Smooth muscle cell (in vitro differentiated cells): Measurements from ENCODE around the gene SERINC2. TPM values are rescaled to one million over a fixed set of nuclear protein-coding genes. Genes with fewer than 3 reads are reported as not detected.

ENCODE experiments used
- DNase-seq: peaks from one replicate; lab custom pipeline; 2025; ENCODE audit not compliant: unreplicated experiment; lab: John Stamatoyannopoulos, UW
- H2AFZ ChIP-seq: fragments of 200-600 bp; sonication (generic); 2 replicates; pipeline ENCODE4 v1.6.0; 2016; ENCODE audit warnings: antibody characterized with exemption, low read depth, mild to moderate bottlenecking
- H3F3A ChIP-seq: fragments of 200-600 bp; sonication (generic); 2 replicates; pipeline ENCODE4 v1.6.0; 2017; ENCODE audit warnings: antibody characterized with exemption, low read depth
- H3K27ac ChIP-seq: fragments of 200-600 bp; sonication (generic); 2 replicates; pipeline ENCODE4 v1.5.1; 2016; ENCODE audit warnings: low read depth, mild to moderate bottlenecking
- H3K27me3 ChIP-seq: fragments of 200-600 bp; sonication (generic); 2 replicates; pipeline ENCODE4 v1.6.1; 2016; ENCODE audit warnings: low read depth, mild to moderate bottlenecking
- H3K36me3 ChIP-seq: fragments of 200-600 bp; sonication (generic); 2 replicates; pipeline ENCODE4 v1.5.1; 2016; ENCODE audit warnings: low read depth
- H3K4me1 ChIP-seq: fragments of 200-600 bp; sonication (generic); 2 replicates; pipeline ENCODE4 v1.5.1; 2016; ENCODE audit warnings: low read depth
- H3K4me2 ChIP-seq: fragments of 200-600 bp; sonication (generic); 2 replicates; pipeline ENCODE4 v1.6.0; 2016; ENCODE audit warnings: mild to moderate bottlenecking
- H3K4me3 ChIP-seq: fragments of 200-600 bp; sonication (generic); 2 replicates; pipeline ENCODE4 v1.5.1; 2016; ENCODE audit warnings: mild to moderate bottlenecking
- H3K79me2 ChIP-seq: fragments of 200-600 bp; sonication (generic); 2 replicates; pipeline ENCODE4 v1.6.0; 2016; ENCODE audit warnings: low read depth, mild to moderate bottlenecking
- H3K9ac ChIP-seq: fragments of 200-600 bp; sonication (generic); 2 replicates; pipeline ENCODE4 v1.6.0; 2016; ENCODE audit warnings: low read depth
- H3K9me3 ChIP-seq: fragments of 200-600 bp; sonication (generic); replicated peaks from 2 replicates; pipeline ENCODE4 v1.5.1; 2016; ENCODE audit warnings: low read depth
- H4K20me1 ChIP-seq: fragments of 200-600 bp; sonication (generic); 2 replicates; pipeline ENCODE4 v1.6.0; 2016; ENCODE audit warnings: low read depth
- WGBS: methylation state at CpG from one replicate; pipeline ENCODE4 v1.1.7; 2016; ENCODE audit warnings: low lambda C conversion rate; 5-methylcytosine and 5-hydroxymethylcytosine counted together
- polyA plus RNA-seq: library from polyadenylated mRNA; unstranded; fragments of >200 nt; fragmentation: Nextera tagmentation; extraction: Ambion mirVana; gene quantifications from 2 replicates; pipeline ENCODE4 v1.2.1, GENCODE V29; 2016
- total RNA-seq: library from RNA; depleted of rRNA; stranded (reverse); fragments of >200 nt; gene quantifications from 2 replicates; pipeline ENCODE4 v1.2.3, GENCODE V29; 2014
- TF ChIP-seq, protein P1 (sequence below): fragments of 200-600 bp; sonication (generic); IDR thresholded peaks from 2 replicates; pipeline ENCODE4 v1.5.1; 2017; ENCODE audit warnings: borderline replicate concordance, mild to moderate bottlenecking, antibody characterized with exemption; ENCODE audit not compliant: insufficient read depth, poor library complexity, severe bottlenecking

Gene SERINC2
- total and polyA plus RNA-seq, 2 experiments from 2014 or later: 31.6 to 41.3 TPM

DNA sequence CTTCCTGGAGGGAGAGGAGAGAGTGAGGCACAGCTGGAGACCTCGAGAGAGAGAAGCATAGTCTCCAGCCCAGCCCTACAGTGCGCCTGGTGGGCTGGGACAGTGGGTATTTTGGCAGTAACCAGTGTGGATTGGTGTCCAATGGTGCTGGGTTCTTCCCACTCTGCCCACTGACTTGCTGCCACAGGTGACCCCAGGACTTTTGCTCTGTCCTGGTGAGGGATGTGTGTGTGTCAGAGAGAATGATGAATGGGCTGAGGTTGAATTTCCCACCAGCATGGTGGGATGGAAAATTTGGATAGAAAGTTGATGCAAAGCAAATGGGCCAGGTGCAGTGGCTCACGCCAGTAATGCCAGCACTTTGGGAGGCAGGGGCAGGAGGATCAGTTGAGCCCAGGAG, 26.3 kb downstream of the SERINC2 start:
- H3K79me2 ChIP-seq: no peaks in the 10 kb centered on the region
- H3F3A ChIP-seq: no peaks in the 10 kb centered on the region
- no peak for DNase-seq
- no peak overlapping the region for H3K4me3 ChIP-seq
- no peaks in the 10 kb centered on the region for H3K4me1 ChIP-seq
- H3K9ac ChIP-seq: no peak overlapping the region
- H4K20me1 ChIP-seq: no peaks in the 10 kb centered on the region
- H2AFZ ChIP-seq: no peak overlapping the region
- no peak overlapping the region for H3K27ac ChIP-seq
- TF ChIP-seq, protein P1, sequence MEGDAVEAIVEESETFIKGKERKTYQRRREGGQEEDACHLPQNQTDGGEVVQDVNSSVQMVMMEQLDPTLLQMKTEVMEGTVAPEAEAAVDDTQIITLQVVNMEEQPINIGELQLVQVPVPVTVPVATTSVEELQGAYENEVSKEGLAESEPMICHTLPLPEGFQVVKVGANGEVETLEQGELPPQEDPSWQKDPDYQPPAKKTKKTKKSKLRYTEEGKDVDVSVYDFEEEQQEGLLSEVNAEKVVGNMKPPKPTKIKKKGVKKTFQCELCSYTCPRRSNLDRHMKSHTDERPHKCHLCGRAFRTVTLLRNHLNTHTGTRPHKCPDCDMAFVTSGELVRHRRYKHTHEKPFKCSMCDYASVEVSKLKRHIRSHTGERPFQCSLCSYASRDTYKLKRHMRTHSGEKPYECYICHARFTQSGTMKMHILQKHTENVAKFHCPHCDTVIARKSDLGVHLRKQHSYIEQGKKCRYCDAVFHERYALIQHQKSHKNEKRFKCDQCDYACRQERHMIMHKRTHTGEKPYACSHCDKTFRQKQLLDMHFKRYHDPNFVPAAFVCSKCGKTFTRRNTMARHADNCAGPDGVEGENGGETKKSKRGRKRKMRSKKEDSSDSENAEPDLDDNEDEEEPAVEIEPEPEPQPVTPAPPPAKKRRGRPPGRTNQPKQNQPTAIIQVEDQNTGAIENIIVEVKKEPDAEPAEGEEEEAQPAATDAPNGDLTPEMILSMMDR: no peak
- no peak overlapping the region for H3K4me2 ChIP-seq
- H3K9me3 ChIP-seq: no peaks in the 10 kb centered on the region
- no peaks in the 10 kb centered on the region for H3K27me3 ChIP-seq
- 85% methylated on average over 3 of the region's 3 CpGs for WGBS
- no peaks in the 10 kb centered on the region for H3K36me3 ChIP-seq

DNA sequence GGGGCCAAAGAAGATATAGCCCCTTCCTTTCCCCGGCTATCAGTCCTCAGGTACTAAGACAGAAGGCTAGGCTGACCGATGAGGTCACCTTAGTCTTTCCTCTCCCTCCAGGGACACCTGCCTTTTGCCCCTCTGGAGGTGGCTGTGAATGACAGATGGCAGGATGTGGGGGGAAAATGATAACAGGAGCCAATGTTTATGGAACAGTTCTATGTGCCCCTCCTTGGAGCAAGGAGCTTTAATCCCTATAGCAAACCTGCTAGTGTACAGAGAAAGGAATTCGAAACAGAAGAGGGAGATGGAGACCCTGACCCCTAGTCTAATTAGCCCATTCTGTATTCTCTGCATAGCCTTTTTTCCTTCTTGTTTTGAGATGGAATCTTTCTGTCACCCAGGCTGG, 28.1 kb downstream of the SERINC2 start:
- Histone ChIP-seq H3K9me3 (no peaks in the 10 kb centered on the region), H3K79me2 (no peaks in the 10 kb centered on the region), H3K27me3 (no peaks in the 10 kb centered on the region), H3K4me2 (no peak overlapping the region), H3K4me1 (no peaks in the 10 kb centered on the region), H3F3A (no peaks in the 10 kb centered on the region), H3K9ac (no peak overlapping the region), H2AFZ (no peak overlapping the region), H4K20me1 (no peaks in the 10 kb centered on the region), H3K4me3 (no peak overlapping the region), H3K27ac (no peak overlapping the region), H3K36me3 (no peaks in the 10 kb centered on the region)
- DNase-seq: no peak
- 93% methylated on average over 3 of the region's 3 CpGs for WGBS
- TF ChIP-seq, protein P1: no peak

DNA sequence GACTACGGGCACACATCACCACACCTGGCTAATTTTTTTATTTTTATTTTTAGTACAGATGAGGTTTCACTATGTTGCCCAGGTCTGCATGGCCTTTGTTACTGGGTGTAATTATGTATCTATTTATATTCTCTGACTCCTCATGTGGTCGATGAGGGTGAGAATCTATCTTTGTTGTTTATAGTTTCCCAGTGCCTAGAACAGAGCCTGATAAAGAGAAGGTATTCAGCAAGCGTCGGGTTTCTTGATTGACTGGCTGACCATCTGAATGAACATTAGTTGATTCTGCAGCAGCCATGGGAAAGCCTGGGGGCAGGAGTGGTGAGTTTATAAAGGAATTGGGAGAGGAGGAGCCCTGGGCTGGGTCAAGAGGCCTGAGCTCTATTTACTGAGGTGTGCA, 28.5 kb downstream of the SERINC2 start:
- no peaks in the 10 kb centered on the region for H3K4me1 ChIP-seq
- no peaks in the 10 kb centered on the region for H3K79me2 ChIP-seq
- H3K27ac ChIP-seq: no peak overlapping the region
- H3K27me3 ChIP-seq: no peaks in the 10 kb centered on the region
- H4K20me1 ChIP-seq: no peaks in the 10 kb centered on the region
- no peak overlapping the region for H3K9ac ChIP-seq
- TF ChIP-seq, protein P1: no peak
- H3K9me3 ChIP-seq: no peaks in the 10 kb centered on the region
- H3K4me2 ChIP-seq: no peak overlapping the region
- no peaks in the 10 kb centered on the region for H3K36me3 ChIP-seq
- H2AFZ ChIP-seq: no peak overlapping the region
- DNase-seq: no peak
- no peaks in the 10 kb centered on the region for H3F3A ChIP-seq
- WGBS: 87% methylated on average over 4 of the region's 4 CpGs
- no peak overlapping the region for H3K4me3 ChIP-seq

DNA sequence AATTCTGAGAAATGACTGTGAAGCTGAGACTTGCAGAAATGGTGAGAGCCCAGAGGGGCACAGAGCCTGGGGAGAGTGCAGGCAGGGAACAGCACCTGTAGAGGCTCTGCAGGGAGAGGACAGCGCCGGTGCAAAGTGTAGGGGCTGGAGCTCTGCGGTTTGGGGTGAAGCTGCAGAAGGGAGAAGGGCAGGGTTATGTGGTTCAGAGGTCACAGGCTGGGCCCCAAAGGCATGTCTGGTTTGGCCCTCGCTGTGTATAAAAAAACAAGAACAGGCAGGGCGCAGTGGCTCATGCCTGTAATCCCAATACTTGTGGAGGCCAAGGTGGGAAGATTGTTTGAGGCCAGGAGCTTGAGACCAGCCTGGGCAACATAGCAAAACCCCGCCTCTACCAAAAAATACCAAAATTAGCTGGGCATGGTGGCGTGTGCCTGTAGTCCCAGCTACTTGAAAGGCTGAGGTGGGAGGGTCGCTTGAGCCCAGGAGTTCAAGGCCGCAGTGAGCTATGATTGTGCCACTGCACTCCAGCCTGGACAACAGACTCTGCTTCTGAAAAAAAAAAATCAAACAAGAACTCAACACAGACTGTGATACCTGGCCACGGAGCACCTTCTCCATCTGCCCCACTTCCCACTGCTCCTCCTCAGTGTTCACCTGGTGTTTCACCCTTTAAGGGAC, 29.1 kb downstream of the SERINC2 start:
- no peak overlapping the region for H3K27ac ChIP-seq
- no peak for DNase-seq
- H3K9me3 ChIP-seq: no peaks in the 10 kb centered on the region
- no peaks in the 10 kb centered on the region for H3K4me1 ChIP-seq
- H2AFZ ChIP-seq: no peak overlapping the region
- H3K9ac ChIP-seq: no peak overlapping the region
- TF ChIP-seq, protein P1: no peak
- no peaks in the 10 kb centered on the region for H3F3A ChIP-seq
- H3K79me2 ChIP-seq: no peaks in the 10 kb centered on the region
- H3K4me2 ChIP-seq: no peak overlapping the region
- 93% methylated on average over 10 of the region's 10 CpGs for WGBS
- H3K36me3 ChIP-seq: no peaks in the 10 kb centered on the region
- H3K27me3 ChIP-seq: no peaks in the 10 kb centered on the region
- H3K4me3 ChIP-seq: no peak overlapping the region
- H4K20me1 ChIP-seq: no peaks in the 10 kb centered on the region
